Measurements from ENCODE around the gene YDJC.
A peak's percentile ranks its signal among the peaks of the same experiment; 100 is the strongest.
"Not testable (repeated sequence)": the region's sequence is repeated elsewhere in the genome, so short reads cannot be mapped to it uniquely, and the experiment has no call there.

The YDJC gene

DNA sequence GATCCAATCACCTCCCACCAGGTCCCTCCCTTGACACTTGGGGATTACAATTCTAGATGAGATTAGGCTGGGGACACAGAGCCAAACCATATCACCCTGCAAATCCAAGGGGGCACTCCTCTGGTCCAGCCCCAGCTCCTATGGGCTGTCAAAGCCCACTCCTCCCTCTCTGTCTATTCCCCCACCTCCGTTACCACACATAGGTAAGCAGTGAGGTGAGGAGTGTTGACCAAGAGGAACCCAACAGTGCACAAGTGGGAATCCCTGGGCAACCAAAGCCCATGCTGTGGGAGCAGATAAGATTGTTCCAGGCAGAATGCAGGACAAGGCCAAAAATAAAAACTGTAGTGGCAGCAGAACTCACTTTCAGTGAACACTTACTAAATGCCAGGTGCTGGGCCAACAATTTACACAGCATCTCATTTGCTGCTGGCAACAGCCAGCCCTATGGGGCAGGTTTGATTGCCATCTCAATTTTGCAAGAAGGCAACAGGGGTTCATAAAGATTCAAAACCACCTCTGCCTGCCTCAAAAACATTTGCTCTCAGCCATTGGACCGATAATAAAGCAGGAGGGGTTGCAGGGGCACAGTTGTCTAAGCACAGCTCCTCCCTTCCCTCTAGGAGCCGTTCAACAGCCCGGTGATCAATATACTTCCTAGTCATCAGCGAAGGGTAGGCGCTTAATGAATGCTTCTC, 21.1 kb upstream of the YDJC start:
- no peak for DNase-seq

DNA sequence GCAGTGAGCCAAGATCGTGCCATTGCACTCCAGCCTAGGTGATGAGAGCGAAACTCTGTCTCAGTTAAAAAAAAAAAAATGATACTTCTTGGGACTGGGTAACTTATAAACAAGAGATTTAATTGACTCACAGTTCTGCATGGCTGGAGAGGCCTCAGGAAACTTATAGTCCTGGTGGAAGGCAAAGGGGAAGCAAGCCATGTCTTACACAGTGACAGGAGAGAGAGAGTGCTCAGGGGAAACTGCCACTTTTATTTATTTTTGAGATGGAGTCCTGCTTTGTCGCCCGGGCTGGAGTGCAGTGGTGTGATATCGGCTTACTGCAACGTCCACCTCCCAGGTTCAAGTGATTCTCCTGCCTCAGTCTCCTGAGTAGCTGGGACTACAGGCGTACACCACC, 20.5 kb upstream of the YDJC start:
- DNase-seq: no peak

DNA sequence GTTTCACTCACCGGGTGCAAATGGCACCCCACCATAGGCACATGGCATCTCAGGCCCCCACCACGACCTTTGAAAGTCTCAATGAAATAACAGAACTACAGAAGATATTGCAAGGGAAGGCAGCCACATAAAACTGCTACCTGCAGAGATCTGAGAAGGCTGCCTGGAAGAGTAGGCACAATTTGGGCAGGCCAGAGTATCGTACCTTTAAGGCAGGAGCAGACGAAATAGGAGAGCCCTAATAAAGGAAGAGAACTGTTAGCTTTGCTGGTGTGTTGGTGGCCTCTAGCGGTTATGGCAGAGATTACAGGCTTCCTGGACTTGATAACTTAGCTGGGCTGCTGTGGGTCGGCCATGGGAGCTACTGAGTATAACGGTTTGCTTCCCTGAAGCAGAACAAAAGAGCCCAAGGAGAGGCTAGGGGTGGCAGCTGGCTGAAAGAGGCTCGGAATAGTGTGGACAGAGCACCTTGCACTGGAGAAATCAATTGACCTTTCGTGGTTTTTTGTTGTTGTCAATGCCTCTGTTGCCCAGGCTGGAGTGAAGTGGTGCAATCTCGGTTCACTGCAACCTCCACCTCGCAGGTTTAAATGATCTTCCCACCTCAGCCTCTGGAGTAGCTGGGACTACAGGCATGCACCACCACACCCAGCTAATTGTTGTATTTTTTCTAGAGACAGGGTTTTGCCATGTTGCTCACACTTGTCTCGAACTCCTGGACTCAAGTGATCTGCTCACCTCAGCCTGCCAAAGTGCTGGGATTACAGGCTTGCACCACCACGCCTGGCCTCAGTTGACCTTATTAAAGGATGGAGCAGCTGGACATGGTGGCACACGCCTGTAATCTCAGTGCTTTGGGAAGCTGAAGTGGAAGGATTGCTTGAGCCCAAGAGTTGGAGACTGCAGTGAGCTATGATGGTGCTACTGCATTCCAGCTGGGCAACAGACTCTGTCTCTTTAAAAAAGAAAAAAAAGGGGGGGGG, 17.1 kb upstream of the YDJC start:
- peak; percentile 64 for DNase-seq

GRCh38 chr22:21645513-21645912, 15.7 kb upstream of the YDJC start:
- DNase-seq: not testable (repeated sequence)

GRCh38 chr22:21643533-21644357, 13.9 kb upstream of the YDJC start:
- no peak for DNase-seq

DNA sequence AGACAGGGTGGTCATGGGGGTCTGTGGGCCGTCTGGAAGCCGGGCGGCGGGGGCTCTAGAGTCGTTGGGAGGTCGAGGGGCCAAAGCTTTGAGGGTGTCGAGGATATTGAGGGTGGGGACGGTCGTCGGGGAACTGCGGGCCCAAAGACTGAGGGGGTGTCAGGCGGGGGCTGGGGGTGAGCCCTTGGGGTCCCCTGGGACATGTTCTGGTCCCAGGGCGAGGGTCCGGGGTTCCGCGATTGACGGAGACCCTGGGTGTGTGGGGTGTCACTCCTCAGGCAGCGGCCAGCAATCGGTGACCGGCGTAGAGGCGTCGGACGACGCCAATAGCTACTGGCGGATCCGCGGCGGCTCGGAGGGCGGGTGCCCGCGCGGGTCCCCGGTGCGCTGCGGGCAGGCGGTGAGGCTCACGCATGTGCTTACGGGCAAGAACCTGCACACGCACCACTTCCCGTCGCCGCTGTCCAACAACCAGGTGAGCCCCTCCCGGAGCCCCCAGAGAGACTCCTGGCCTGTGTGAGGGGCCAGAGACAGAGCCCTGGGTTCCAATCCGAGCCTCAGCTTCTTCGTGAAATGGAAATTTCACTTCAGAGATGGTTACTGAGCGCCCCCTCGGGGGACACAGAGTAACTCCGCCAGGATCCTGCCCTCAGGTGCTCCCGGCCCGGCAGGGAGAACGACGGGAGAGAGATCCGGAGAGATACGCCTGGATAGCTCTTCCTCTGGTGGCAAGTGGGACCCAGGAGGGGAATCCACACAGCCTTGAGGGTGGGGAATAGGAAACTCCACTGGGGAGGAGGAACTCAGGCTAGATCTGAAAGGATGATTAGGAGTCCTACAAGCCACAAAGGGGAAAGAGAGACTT, 13.0 kb upstream of the YDJC start:
- DNase-seq: peak; percentile 58

DNA sequence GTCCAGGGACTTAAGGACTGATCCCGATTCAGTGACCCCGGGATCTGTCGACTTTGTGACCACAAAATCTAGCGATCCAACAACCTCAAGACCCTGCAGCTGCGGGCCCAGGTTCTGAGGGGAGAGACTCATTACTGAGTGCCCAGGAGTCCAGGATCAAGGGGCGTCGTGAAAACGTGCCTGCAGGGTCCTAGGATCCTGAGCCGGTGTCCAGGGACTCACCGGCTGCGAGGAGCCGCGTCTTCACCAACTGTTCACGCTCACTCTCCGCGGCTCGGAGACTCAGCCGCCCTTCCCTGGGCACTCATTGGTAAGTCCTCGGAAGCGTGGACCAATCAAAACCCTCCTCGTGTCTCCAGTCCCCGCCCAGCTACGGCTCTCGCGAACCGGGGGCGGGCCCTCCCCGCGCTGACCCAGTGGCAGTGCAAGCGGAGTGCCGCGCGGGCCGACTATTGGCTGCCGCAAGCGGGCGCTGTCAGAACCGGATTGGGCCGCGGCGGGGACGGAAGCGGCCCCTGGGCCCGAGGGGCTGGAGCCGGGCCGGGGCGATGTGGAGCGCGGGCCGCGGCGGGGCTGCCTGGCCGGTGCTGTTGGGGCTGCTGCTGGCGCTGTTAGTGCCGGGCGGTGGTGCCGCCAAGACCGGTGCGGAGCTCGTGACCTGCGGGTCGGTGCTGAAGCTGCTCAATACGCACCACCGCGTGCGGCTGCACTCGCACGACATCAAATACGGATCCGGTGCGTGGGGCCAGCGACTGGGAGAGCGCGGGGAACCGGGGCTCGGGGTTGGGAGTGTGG, 12.2 kb upstream of the YDJC start, which contains the start of gene SDF2L1:
Gene SDF2L1, plus strand, starts transcription at position 514 of the 795 bp plus-strand sequence. Its CDS starts 35 bp downstream, at position 549.
- DNase-seq: peak; percentile 95

DNA sequence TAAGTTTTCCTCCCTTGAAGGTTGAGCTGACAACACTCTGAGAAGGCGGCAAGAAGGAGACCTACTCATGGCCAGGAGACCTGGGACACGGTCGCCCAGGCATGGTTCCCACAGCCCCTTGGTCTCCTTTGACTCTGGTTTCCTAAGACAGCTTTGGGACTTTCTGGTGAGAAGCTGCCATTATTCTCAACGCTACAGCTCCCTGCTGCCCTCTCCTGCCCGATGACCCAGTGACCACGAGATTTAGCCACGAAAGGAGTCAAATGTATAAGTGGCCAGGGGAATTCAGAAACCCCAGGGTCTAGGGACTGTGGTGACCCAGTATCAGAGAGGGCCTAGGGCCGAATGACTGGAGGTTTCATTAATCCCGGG, 11.6 kb upstream of the YDJC start:
- DNase-seq: no peak

DNA sequence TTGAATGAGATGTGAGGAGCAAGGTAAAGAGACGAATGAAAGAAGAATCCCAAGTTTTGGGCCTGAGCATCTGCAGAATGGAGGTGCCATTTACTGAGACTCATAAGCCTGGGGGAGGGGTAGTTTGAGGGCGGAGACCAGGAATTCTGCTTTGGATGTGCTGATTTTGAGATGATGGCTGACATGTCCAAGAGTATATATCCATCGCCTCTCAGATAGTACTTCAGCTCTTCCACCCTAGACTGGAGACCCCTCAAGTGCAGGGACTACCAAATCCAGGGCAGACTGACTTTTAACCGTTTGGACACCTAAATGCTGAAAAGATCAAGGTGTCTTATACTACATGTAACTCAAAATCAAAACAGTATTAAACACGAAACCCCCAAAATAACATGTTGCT, 11.0 kb upstream of the YDJC start:
- no peak for DNase-seq

DNA sequence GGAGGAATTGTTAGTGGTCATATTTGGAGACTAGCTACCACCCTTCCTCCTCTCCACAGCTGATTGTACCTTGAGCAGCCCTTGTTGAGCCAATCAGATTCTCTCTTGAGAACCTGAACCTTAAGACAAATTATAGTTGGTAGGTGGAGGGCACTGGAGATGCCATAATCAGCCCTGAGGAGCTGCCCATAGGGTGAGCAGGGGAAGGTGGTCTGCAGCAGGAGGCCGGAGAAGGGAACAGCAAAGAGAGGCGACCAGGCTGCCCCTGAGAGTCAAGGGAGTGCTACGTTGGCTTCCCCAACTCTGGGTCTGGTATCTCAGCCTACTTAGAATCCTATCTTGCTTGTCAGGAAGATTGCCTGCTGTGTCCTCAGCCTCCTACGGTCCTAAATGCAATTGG, 9.5 kb upstream of the YDJC start:
- DNase-seq: no peak

DNA sequence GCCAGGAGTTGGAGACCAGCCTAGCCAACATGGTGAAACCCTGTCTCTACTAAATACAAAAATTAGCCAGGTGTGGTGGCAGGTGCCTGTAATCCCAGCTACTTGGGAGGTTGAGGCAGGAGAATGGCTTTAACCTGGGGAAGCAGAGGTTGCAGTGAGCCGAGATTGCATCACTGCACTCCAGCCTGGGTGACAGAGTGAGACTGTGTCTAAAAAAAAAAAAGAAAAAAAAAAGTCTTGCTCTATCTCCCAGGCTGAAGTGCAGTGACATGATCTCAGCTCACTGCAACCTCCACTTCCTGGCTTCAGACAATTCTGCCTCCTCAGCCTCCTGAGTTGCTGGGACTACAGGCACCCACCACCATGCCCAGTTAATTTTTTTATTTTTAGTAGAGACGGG, 7.6 kb upstream of the YDJC start:
- not testable (repeated sequence) for DNase-seq

DNA sequence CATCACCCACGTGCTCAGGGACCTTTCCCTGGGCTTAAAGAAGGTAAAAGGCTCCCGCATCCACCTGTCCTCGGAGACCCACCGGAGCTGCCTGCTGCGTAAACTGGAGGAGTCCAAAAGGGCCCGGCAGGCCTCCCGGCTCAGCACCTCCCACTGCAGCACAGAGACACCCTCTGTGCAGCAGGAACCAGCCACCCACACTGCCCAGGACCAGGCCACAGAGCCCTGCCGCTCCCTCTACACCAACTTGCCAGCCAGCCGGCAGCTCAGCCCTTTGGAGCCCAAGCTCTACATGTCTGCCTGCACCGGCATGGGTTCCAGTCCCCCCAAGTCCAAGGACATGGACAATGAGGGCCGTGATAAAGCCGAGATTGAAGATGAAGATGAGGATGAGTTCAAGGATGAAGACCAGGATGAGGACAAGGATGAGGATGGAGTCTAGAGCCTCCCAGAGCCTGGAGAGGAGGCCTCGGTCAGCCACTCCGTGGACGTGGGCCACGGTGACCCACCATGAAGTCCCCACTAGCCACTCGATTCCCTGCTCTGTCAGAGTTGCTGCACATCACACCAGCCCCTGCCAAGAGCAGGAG, 6.9 kb upstream of the YDJC start:
- DNase-seq: no peak

DNA sequence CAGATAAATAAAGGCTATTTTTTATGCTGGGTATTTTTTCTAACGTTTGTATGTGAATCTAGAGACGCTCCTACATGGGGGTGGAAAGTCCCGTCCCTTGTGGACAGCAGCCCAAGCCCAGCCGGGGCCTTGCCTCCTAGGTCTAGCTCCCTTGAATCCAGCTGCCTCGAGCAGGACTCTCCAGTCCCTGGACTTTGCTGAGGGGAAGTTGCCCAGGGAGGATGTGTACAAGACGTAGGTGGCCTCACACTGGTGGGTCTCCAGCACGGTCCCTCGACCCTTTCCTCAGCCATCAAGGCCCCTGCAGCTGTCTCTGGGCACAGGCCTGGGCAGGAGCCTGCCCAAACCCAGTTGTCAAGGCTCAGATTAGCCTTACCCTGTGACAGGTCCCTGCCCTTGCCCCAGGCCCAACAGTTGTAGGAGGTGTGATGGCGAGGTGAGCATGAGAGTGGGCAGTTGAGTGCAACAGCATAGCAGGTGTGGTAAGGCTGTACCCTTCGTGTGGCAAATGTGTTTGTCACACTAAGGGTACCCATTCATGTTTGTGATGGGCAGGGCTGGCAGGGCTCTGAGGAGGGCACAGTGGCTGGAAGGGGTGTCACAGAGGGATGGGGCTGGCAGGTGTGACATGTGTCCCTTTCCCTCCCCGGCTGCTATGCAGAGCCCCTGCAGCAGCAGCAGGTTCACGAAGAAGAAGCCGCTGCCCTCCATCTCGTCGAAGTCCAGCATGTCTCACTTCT, 6.1 kb upstream of the YDJC start:
- no peak for DNase-seq

- no peak for DNase-seq
Measured at GRCh38 chr22:21634844-21635243, 5.0 kb upstream of the YDJC start.

- DNase-seq: no peak
Measured at GRCh38 chr22:21634081-21634480, 4.3 kb upstream of the YDJC start.

GRCh38 chr22:21633481-21633880, 3.7 kb upstream of the YDJC start:
- no peak for DNase-seq

GRCh38 chr22:21632931-21633330, 3.1 kb upstream of the YDJC start:
- no peak for DNase-seq

- DNase-seq: no peak
Measured at GRCh38 chr22:21632237-21632895, 2.5 kb upstream of the YDJC start, which contains the start of gene CCDC116. Gene CCDC116 (plus strand): TSS chr22:21632760. CDS start chr22:21633182, 422 bp downstream.

DNA sequence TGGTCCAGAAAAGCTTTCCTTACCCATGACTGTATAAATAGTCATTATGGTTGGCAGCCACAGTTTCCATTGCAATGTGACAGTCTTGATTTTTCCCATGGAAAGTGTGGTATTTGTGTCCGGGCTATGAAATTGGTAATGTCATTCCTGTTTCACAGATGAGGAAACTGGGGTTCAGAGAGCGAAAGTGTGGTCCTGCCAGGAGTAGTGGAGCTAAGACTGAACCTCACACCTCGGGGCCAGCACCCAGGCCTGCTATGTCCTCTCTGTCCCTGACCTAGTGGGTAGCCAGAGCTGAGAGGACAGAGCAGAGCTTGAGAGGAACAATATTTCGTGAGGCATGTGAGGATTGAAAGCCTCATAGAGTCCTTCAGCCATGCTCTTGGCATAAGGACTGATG, 1.2 kb upstream of the YDJC start:
- DNase-seq: no peak

Data from NCI-H1105 (cell line).